HUES64 (cell line): ENCODE data around the gene CALCR.

Source experiments
- H3K27ac ChIP-seq: 2 replicates; pipeline ENCODE4 v1.7.0; 2013; ENCODE audit warnings: low read depth, low read length, inconsistent platforms
- H3K27me3 ChIP-seq: 2 replicates; pipeline ENCODE4 v1.6.1; 2013; ENCODE audit warnings: mild to moderate bottlenecking, low read length; ENCODE audit not compliant: insufficient read depth
- H3K36me3 ChIP-seq: 2 replicates; pipeline ENCODE4 v1.6.1; 2013; ENCODE audit warnings: mild to moderate bottlenecking, low read length; ENCODE audit not compliant: insufficient read depth
- H3K4me1 ChIP-seq: 2 replicates; pipeline ENCODE4 v1.6.1; 2013; ENCODE audit warnings: mild to moderate bottlenecking, low read length, moderate library complexity; ENCODE audit not compliant: insufficient read depth
- H3K4me3 ChIP-seq: 2 replicates; pipeline ENCODE4 v1.5.1; 2013; ENCODE audit warnings: mild to moderate bottlenecking, low read length, moderate library complexity
- H3K9ac ChIP-seq: 2 replicates; pipeline ENCODE4 v1.6.1; 2013; ENCODE audit warnings: mild to moderate bottlenecking, low read depth, low read length
- H3K9me3 ChIP-seq: 2 replicates; pipeline ENCODE4 v1.6.1; 2013; ENCODE audit warnings: low read depth, low read length; ENCODE audit not compliant: insufficient read depth
- WGBS: fragments of 150-250, 120-280 bp; methylation state at CpG from one replicate; pipeline ENCODE4 v1.1.7; 2013; ENCODE audit warnings: missing lambda C conversion rate; 5-methylcytosine and 5-hydroxymethylcytosine counted together

CALCR gene

DNA sequence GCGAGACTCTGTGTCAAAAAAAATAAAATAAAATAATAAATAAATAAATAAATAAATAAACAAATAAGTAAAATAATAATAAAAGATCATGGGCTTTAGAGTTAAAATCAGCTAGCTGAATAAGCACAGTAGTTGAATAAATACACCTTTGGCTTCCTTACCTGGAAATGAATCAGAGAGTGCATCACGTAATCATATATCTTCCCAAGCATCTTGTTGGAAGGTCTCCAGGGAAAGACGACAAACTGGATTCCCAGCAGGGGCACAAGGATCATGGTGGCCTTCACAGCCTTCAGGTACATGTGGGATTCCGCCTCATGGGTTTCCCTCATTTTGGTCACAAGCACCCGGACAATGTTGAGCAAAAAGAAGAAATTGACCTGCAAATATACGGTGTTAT is 138.7 kb downstream of the CALCR start:
- H3K27ac ChIP-seq = no peak overlapping the region
- H3K4me3 ChIP-seq = no peak overlapping the region
- H3K4me1 ChIP-seq = peaks cover 3% of the 10 kb centered on the region; the same call in 1 of the 2 replicates
- no peaks in the 10 kb centered on the region for H3K27me3 ChIP-seq
- H3K9ac ChIP-seq = no peak overlapping the region
- H3K9me3 ChIP-seq = no peaks in the 10 kb centered on the region
- no peaks in the 10 kb centered on the region for H3K36me3 ChIP-seq
- 96% methylated on average over 5 of the region's 6 CpGs for WGBS

DNA sequence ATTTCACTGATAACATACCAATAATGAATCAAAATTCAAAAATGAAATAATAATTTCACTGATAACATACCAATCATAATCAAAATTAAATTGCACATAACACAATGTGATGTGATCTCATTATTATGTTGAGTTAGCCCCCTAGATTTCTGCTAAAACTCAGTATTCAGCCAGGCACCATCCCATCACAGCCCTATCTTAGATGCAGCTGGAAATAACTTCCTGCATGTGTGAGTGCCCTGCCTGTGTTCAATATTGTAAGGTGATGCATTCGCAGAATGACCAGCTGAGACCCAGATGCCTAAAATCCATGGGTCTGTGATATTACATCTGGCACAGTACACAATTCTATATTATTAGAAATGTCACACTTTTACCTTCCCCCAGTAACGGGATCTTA is 142.4 kb downstream of the CALCR start:
- H3K9ac ChIP-seq = no peak overlapping the region
- WGBS = 96% methylated on average over 2 of the region's 2 CpGs
- no peak overlapping the region for H3K27ac ChIP-seq
- no peaks in the 10 kb centered on the region for H3K36me3 ChIP-seq
- H3K27me3 ChIP-seq = no peaks in the 10 kb centered on the region
- no peak overlapping the region for H3K4me3 ChIP-seq
- H3K9me3 ChIP-seq = no peaks in the 10 kb centered on the region
- no peaks in the 10 kb centered on the region; the same call in 1 of the 2 replicates for H3K4me1 ChIP-seq

DNA sequence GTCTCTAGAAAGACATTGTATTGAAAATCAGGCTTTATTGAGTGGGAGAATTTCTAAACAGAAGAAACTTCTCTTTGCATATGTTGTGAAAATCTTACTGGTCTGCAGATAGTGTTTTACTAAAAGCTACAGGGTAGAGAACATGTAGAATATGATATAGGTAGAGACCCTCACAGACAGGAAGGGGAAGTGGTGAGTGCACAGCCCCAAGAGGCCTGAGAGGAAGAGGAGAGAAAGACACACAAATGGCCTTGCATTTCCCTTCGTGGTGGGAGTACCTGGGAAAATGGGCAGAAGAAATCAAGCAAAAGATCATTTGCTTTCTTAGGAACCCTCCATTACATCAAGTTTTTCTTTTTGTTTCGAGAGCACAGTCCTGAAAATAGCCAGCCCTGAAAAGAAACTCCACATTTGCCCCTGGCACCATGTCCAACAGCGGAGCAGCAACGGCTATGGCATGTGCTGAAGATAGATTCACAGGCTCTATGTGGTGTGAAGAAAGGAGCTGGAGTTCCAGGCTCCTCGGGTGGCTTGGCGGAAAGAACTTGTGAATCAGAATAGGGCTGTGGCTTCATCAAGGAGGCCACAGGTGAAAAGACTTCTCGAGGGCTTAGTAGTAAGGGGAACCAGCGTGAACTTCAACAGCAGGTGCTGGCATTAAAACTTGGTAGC is 143.5 kb downstream of the CALCR start:
- Histone ChIP-seq H3K9ac (no peak overlapping the region), H3K27ac (no peak overlapping the region), H3K4me1 (no peaks in the 10 kb centered on the region; the same call in 1 of the 2 replicates), H3K9me3 (no peaks in the 10 kb centered on the region), H3K36me3 (no peaks in the 10 kb centered on the region), H3K27me3 (no peaks in the 10 kb centered on the region), H3K4me3 (no peak overlapping the region)
- 93% methylated on average over 8 of the region's 8 CpGs for WGBS

DNA sequence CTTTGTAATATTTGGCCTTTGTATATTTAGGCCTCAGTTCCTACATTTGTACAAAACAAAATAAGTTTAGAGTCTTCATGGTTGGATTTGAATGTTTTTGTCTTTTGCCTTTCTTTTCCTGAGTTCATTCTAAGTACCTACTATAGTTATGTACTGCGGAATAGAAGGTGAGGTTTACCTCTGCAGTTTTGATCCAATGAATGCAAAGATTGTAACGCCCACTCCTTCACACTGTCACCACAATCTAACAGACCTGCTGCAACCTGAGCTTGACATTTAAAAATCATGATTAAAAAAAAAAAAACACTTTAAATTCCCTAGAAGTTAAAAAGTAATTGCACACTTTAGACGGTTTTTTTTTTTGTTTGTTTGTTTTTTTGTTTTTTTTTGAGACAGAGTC is 145.0 kb downstream of the CALCR start:
- Histone ChIP-seq H3K36me3 (no peaks in the 10 kb centered on the region), H3K9ac (no peak overlapping the region), H3K27ac (no peak overlapping the region), H3K4me3 (no peak overlapping the region), H3K9me3 (no peaks in the 10 kb centered on the region), H3K27me3 (no peaks in the 10 kb centered on the region), H3K4me1 (no peaks in the 10 kb centered on the region; the same call in 1 of the 2 replicates)
- WGBS = 92% methylated on average over 1 of the region's 3 CpGs

DNA sequence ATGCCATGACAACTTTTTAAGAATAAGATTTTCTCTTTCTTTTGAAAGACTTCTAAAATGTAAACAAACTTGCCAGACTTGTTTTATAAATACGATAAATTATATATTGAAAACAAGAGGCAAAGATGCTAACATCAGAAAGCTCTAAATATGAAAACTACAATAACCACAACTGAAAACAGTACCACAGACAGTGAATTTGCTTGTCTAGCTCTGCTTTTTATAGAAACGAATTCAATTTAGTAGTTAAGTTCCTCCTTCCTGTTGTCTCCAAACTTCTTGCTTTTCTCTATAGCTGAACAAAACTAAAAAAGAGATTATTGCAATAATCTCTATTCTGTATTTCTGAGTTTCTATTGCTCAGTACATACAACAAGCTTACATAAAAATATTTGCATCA is 147.4 kb downstream of the CALCR start:
- Histone ChIP-seq H3K36me3 (no peaks in the 10 kb centered on the region), H3K9me3 (no peaks in the 10 kb centered on the region), H3K4me3 (no peak overlapping the region), H3K9ac (no peak overlapping the region), H3K27me3 (no peaks in the 10 kb centered on the region), H3K27ac (no peak overlapping the region), H3K4me1 (no peaks in the 10 kb centered on the region; the same call in 1 of the 2 replicates)
- WGBS = 100% methylated on average over 1 of the region's 2 CpGs

DNA sequence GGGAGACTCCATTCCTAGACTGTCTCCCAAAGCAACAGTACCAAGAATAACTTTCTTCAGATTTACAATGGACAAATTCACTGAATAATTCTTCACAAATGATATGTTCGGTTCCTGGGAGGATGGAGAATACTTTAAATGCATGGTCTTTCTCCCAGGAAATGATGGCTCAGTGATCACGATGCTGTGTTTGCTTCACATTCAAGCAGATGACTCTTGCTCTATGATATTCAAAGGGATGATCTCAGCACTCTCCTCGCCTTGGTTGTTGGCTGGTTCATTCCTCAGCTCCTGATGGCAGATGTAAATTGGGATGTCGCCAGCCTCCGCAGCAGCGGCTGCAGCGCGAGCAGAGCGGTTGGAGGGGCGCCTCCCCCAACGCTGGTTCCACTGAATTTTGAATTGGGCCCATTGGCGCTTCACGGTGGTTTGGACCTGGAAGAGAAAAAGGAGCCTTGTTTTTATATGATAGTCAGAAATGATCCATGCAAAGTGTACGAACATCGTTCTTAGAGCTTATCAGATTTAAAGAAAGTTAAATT is 148.3 kb downstream of the CALCR start:
- H3K4me1 ChIP-seq = no peaks in the 10 kb centered on the region; the same call in 1 of the 2 replicates
- no peak overlapping the region for H3K27ac ChIP-seq
- H3K27me3 ChIP-seq = no peaks in the 10 kb centered on the region
- no peaks in the 10 kb centered on the region for H3K36me3 ChIP-seq
- H3K9me3 ChIP-seq = no peaks in the 10 kb centered on the region
- WGBS = 96% methylated on average over 15 of the region's 15 CpGs
- H3K4me3 ChIP-seq = no peak overlapping the region
- no peak overlapping the region for H3K9ac ChIP-seq

DNA sequence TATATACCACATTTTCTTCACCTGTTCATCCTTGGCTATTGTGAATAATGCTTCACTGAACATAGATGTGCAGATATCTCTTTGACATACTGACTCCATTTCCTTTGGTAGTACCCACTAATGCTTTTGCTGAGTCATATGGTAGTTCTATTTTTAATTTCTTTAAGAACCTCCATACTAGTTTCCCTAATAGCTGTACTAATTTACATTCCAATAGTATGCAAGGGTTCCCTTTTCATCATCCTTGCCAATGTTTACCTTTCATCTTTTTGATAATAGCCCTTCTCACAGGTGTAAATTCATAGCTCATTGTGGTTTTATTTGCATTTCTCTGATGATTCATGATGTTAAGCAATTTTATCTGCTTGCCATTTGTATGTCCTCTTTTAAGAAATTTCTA is 159.9 kb downstream of the CALCR start:
- Histone ChIP-seq H3K9me3 (no peaks in the 10 kb centered on the region), H3K4me1 (peaks cover 14% of the 10 kb centered on the region), H3K4me3 (no peak overlapping the region), H3K9ac (no peak overlapping the region), H3K36me3 (no peaks in the 10 kb centered on the region), H3K27me3 (no peaks in the 10 kb centered on the region), H3K27ac (no peak overlapping the region)

DNA sequence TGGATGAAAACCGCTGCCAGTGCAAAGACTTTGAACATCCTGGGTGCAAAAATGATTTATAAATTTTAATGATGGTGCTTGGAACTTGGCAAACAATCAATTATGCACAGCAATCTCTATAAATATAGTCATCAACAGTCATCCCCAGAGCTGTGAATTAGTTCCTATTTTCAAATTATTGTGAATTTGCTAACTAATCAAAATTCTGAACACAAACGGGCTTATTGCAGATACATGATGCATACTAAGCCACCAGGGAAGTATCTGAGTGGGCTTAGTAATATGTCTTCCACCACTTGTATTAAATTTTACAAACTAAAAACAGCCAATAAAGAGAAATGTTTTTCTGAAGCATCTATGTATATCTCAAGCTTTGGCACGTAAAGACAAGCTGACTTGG is 165.2 kb downstream of the CALCR start:
- Histone ChIP-seq H3K27ac (no peak overlapping the region), H3K9ac (no peak overlapping the region), H3K4me1 (peaks cover 3% of the 10 kb centered on the region), H3K36me3 (no peaks in the 10 kb centered on the region), H3K9me3 (peaks cover 21% of the 10 kb centered on the region), H3K27me3 (no peaks in the 10 kb centered on the region), H3K4me3 (no peak overlapping the region)
- WGBS = 89% methylated on average over 2 of the region's 3 CpGs

DNA sequence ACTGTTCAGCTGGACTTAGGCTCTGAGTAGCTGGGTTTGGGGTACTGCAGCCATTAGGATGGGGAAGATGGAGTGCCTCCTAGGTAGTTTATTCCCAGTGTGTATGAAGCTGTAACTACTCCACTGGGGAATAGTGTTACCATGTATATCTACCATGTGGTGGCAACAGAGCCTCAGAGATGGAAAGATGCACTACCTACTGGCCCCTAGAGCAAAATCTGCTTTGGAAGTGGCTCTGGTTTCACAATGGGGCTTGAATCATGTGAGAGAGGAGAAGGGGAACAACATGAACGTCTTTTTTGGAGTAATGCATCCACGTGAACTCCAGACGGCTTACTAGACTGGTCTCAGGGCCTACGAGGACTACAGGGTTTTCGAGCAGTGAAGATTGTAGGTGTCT is 167.3 kb downstream of the CALCR start:
- H3K9me3 ChIP-seq = peaks cover 21% of the 10 kb centered on the region
- H3K36me3 ChIP-seq = no peaks in the 10 kb centered on the region
- no peaks in the 10 kb centered on the region for H3K27me3 ChIP-seq
- no peak overlapping the region for H3K4me3 ChIP-seq
- no peaks in the 10 kb centered on the region for H3K4me1 ChIP-seq
- no peak overlapping the region for H3K9ac ChIP-seq
- WGBS = 90% methylated on average over 5 of the region's 5 CpGs
- H3K27ac ChIP-seq = no peak overlapping the region

DNA sequence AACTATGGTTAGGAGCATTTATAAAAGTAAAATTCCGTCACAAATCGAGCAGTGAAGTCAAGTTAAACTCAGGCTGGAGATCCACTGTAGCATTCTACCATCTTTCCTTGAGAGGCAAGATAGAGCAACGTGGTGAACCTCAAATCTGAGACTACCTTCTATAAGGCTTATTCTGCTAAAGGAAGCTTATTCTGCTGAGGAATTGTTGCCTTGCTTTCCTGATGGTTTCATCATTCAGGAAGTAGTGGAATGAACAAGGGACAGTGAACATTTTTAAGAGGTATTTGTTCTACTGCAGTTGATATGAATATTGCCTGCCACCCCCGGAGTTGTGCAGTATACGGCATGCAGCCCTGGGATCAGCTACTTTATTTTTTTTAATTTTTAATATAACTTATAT is 171.6 kb downstream of the CALCR start:
- H3K27me3 ChIP-seq = no peaks in the 10 kb centered on the region
- no peak overlapping the region for H3K27ac ChIP-seq
- peaks cover 21% of the 10 kb centered on the region for H3K9me3 ChIP-seq
- no peak overlapping the region for H3K9ac ChIP-seq
- whole genome bisulfite sequencing = 96% methylated on average over 4 of the region's 5 CpGs
- H3K4me1 ChIP-seq = peaks cover 13% of the 10 kb centered on the region
- H3K36me3 ChIP-seq = no peaks in the 10 kb centered on the region
- no peak overlapping the region for H3K4me3 ChIP-seq

DNA sequence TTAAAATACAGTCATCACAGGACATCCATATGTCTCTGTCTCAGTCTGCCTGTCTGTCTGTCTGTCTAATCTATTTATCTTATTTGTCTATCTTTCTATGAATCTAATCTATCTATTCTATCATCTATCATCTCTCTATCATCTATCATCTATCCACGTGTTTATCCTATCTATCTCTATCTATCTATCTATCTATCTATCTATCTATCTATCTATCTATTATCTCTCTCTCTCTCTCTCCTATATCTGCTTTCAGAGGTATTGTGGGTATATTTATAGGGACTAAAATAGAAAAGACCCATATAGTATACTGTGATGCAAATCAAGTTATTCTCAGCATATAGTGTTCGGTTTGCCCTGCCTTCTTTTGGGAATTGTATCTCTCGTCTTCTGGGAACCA is 174.9 kb downstream of the CALCR start:
- 89% methylated on average over 3 of the region's 3 CpGs for WGBS
- no peak overlapping the region for H3K27ac ChIP-seq
- H3K9me3 ChIP-seq = no peaks in the 10 kb centered on the region
- no peak overlapping the region for H3K9ac ChIP-seq
- no peaks in the 10 kb centered on the region for H3K36me3 ChIP-seq
- no peaks in the 10 kb centered on the region for H3K27me3 ChIP-seq
- peaks cover 17% of the 10 kb centered on the region for H3K4me1 ChIP-seq
- no peak overlapping the region for H3K4me3 ChIP-seq

DNA sequence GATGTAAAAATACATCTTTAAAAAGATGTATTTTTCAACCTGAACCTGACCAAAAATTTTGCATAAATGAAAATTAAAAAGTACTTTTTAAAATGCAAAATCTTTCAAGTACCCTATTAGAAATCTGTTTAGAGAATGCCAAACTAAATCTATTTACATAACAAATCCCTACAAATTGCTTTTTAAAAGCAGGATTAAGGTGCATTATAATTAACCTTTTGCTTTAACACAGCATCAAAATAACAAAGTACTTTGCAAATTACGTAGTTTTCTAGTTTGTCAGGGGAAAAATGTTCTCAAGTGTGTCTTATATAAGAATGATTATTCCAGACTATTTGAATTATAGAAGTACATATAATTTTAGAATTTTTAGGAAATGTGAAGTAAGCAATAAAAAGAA is 181.5 kb downstream of the CALCR start:
- Histone ChIP-seq H3K9ac (no peak overlapping the region), H3K4me3 (no peak overlapping the region), H3K36me3 (no peaks in the 10 kb centered on the region), H3K9me3 (no peaks in the 10 kb centered on the region), H3K4me1 (peaks cover 30% of the 10 kb centered on the region), H3K27me3 (no peaks in the 10 kb centered on the region), H3K27ac (peak overlapping the region; percentile 84; the same call in 1 of the 2 replicates)
- WGBS = no CpG with 5 or more reads among the region's 1 CpG
